ENCODE data around the gene LRRC53. TPM values are rescaled to one million over a fixed set of nuclear protein-coding genes. Genes with fewer than 3 reads are reported as not detected.

LRRC53 gene
- total and polyA plus RNA-seq, 2 donors (not counting 1 experiment from before 2014, with no cell fraction given): not detected

- H3K27ac Mint-ChIP-seq: no peak overlapping the region
- Histone ChIP-seq H3K36me3 (replicated peaks in 1 of 2; ENCODE audit: control extremely low read depth in 1 of 2, control insufficient read depth in 1 of 2, extremely low read depth in 1 of 2, insufficient read depth in 2 of 2, low read length in 1 of 2) (no peaks in the 10 kb centered on the region), H3K9ac (ENCODE audit: low read length) (no peak overlapping the region), H3K4me3 (ENCODE audit: control extremely low read depth in 1 of 5, extremely low read depth in 1 of 5, insufficient read depth in 1 of 5, low read depth in 2 of 5, low read length in 4 of 5) (no peak overlapping the region), H3K27me3 (replicated peaks in 1 of 4; ENCODE audit: control extremely low read depth in 1 of 4, control insufficient read depth in 3 of 4, insufficient read depth in 4 of 4, low read length in 3 of 4) (no peaks in the 10 kb centered on the region), H2AFZ (ENCODE audit: insufficient read depth, low read depth, low read length, poor library complexity, severe bottlenecking) (no peak overlapping the region), H3K4me2 (replicated peaks; ENCODE audit: low read depth, low read length, poor library complexity, severe bottlenecking) (no peak overlapping the region), H3K4me1 (ENCODE audit: control insufficient read depth in 2 of 2, insufficient read depth in 2 of 2, low read length in 2 of 2) (no peaks in the 10 kb centered on the region), H4K20me1 (ENCODE audit: control insufficient read depth, insufficient read depth, low read length, poor library complexity, severe bottlenecking) (no peaks in the 10 kb centered on the region), H3K9me3 (ENCODE audit: control extremely low read depth in 1 of 3, control insufficient read depth in 2 of 3, insufficient read depth in 1 of 3, low read length in 2 of 3) (peaks cover 0 to 6% (median 0%) of the 10 kb centered on the region in 3 donors), H3K27ac (ENCODE audit: low read length in 2 of 2) (no peak overlapping the region), H3K79me2 (ENCODE audit: control insufficient read depth, insufficient read depth, low read length) (no peaks in the 10 kb centered on the region)
- TF ChIP-seq EZH2 (IDR thresholded peaks at IDR 0.05; ENCODE audit: borderline replicate concordance, insufficient read depth, low read depth, low read length, poor library complexity, severe bottlenecking) (no peak), CTCF (IDR thresholded peaks at IDR 0.05) (no peak)
- no peak for DNase-seq
- intact Hi-C loops (cut with micrococcal nuclease): no loop called here
- ChIA-PET CTCF (no interaction called here), POLR2A (no interaction called here)
- no peak overlapping the region for H3K4me3 Mint-ChIP-seq
- no peaks in the 10 kb centered on the region for H3K4me1 Mint-ChIP-seq
- no peak for ATAC-seq (ENCODE audit: low read depth)
- no peaks in the 10 kb centered on the region for H3K27me3 Mint-ChIP-seq
- 97% methylated on average over 24 of the region's 24 CpGs for WGBS (ENCODE audit: insufficient coverage)
- H3K9me3 Mint-ChIP-seq (ENCODE audit: insufficient read depth): no peaks in the 10 kb centered on the region
Observed at GRCh38 chr1:74465193-74465681, 47.2 kb downstream of the LRRC53 start.

DNA sequence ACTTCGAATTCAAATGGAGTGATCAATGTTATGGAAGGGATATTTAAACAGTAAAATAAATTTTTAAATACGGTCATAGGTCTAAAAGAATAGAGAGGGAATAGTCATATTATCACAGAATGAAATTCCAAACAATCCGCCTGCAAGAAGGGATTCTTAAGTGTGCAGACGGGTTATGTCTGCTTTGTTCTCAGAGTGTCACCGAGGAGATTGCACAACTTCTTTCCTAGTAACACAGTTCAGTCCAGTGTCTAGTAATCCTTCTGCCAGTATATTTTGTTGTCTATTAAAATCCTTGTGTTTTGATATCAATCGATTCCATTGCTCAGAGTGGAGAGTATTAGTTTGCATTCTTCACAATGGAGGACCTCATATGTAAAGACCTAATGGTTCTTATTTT lies 48.4 kb downstream of the LRRC53 start:
- intact Hi-C loops (cut with micrococcal nuclease): no loop called here
- DNase-seq (no peak), ATAC-seq (ENCODE audit: low read depth) (no peak)
- Mint-ChIP-seq H3K27ac (no peak overlapping the region), H3K4me3 (no peak overlapping the region), H3K27me3 (no peaks in the 10 kb centered on the region), H3K4me1 (no peaks in the 10 kb centered on the region), H3K9me3 (ENCODE audit: insufficient read depth) (no peaks in the 10 kb centered on the region)
- peaks cover 0 to 6% (median 0%) of the 10 kb centered on the region in 3 donors for H3K9me3 ChIP-seq (ENCODE audit: control extremely low read depth in 1 of 3, control insufficient read depth in 2 of 3, insufficient read depth in 1 of 3, low read length in 2 of 3)
- no peaks in the 10 kb centered on the region for H3K4me1 ChIP-seq (ENCODE audit: control insufficient read depth in 2 of 2, insufficient read depth in 2 of 2, low read length in 2 of 2)
- H3K4me2 ChIP-seq (replicated peaks; ENCODE audit: low read depth, low read length, poor library complexity, severe bottlenecking): no peak overlapping the region
- no peaks in the 10 kb centered on the region for H4K20me1 ChIP-seq (ENCODE audit: control insufficient read depth, insufficient read depth, low read length, poor library complexity, severe bottlenecking)
- TF ChIP-seq EZH2 (IDR thresholded peaks at IDR 0.05; ENCODE audit: borderline replicate concordance, insufficient read depth, low read depth, low read length, poor library complexity, severe bottlenecking): no peak
- TF ChIP-seq CTCF (IDR thresholded peaks at IDR 0.05): no peak
- no CpG with 5 or more reads among the region's 6 CpGs for WGBS (ENCODE audit: insufficient coverage)
- no peaks in the 10 kb centered on the region for H3K79me2 ChIP-seq (ENCODE audit: control insufficient read depth, insufficient read depth, low read length)
- H3K36me3 ChIP-seq (replicated peaks in 1 of 2; ENCODE audit: control extremely low read depth in 1 of 2, control insufficient read depth in 1 of 2, extremely low read depth in 1 of 2, insufficient read depth in 2 of 2, low read length in 1 of 2): no peaks in the 10 kb centered on the region
- no peak overlapping the region for H2AFZ ChIP-seq (ENCODE audit: insufficient read depth, low read depth, low read length, poor library complexity, severe bottlenecking)
- ChIA-PET POLR2A (no interaction called here), CTCF (no interaction called here)
- no peak overlapping the region for H3K9ac ChIP-seq (ENCODE audit: low read length)
- H3K27ac ChIP-seq (ENCODE audit: low read length in 2 of 2): no peak overlapping the region
- no peaks in the 10 kb centered on the region for H3K27me3 ChIP-seq (replicated peaks in 1 of 4; ENCODE audit: control extremely low read depth in 1 of 4, control insufficient read depth in 3 of 4, insufficient read depth in 4 of 4, low read length in 3 of 4)
- no peak overlapping the region for H3K4me3 ChIP-seq (ENCODE audit: control extremely low read depth in 1 of 5, extremely low read depth in 1 of 5, insufficient read depth in 1 of 5, low read depth in 2 of 5, low read length in 4 of 5)
